Peyer's patch (tissue), 4 donors: ENCODE measurements around the gene WSB2.

Source experiments
- CTCF ChIP-seq, 6 experiments: fragments of 450-650 bp in 4 of 6; fragments of 200-600 bp in 2 of 6; sonication (generic) in 1 of 6; IDR thresholded peaks; one replicate each; pipeline ENCODE4 v1.5.1; 2017 to 2019; ENCODE audit warnings: antibody characterized with exemption in 6 of 6, mild to moderate bottlenecking in 3 of 6, moderate library complexity in 1 of 6
- POLR2A ChIP-seq, 2 donors: fragments of 450-650 bp; IDR thresholded peaks; one replicate each; pipeline ENCODE4 v1.5.1; 2017; ENCODE audit warnings: antibody characterized with exemption in 2 of 2, mild to moderate bottlenecking in 2 of 2, moderate library complexity in 2 of 2

DNA sequence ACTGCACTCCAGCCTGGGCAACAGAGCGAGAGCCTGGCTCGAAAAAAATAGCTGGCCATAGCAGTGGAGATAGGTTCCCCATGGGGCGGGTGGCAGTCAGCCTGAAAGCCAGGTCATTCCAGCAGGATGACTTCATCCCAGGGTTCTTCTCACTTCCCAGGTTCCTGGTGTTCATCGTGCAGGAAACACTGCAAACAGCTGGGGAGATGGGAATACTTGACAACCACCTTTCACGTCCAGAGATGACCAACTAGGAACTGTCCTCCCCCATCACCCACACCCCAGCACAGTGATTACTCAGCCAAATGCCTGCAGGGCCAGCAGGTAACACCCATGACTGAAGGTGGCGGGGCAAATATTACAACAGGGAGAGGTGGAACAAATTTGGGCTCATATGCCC, 41.1 kb upstream of the WSB2 start:
- TF ChIP-seq CTCF (IDR thresholded peaks at IDR 0.05) (peak in 1 of 6 experiments; percentile 7), POLR2A (IDR thresholded peaks at IDR 0.05) (peak in 1 of 2 donors; percentile 56)
